Activated T-cell treated with anti-CD3 and anti-CD28 coated beads, Interleukin-2, amount 50 U/mL, for 72 hours (primary cell): ENCODE results near the gene RNF186. TPM values are rescaled to one million over a fixed set of nuclear protein-coding genes. Genes with fewer than 3 reads are reported as not detected.
A peak's percentile ranks its signal among the peaks of the same experiment; 100 is the strongest.
"Not testable (repeated sequence)": the region's sequence is repeated elsewhere in the genome, so short reads cannot be mapped to it uniquely, and the experiment has no call there.

ENCODE experiments used
- ATAC-seq, 2 donors: fragments of 150-1000 bp; cut with Tn5 transposase; replicated peaks in 1 of 2; 2 replicates each; pipeline ENCODE4 v1.10.0; 2021; ENCODE audit warnings: moderate library complexity in 2 of 2, mild to moderate bottlenecking in 1 of 2
- DNase-seq, 2 donors: peaks; one replicate each; pipeline ENCODE4 v3.0.0; 2021 to 2022; ENCODE audit warnings: mixed read lengths in 1 of 2
- H3K27ac Mint-ChIP-seq: one replicate; pipeline ENCODE4 v1.8.0; 2022; ENCODE audit warnings: mild to moderate bottlenecking, moderate library complexity, mixed read lengths
- H3K27me3 Mint-ChIP-seq: one replicate; pipeline ENCODE4 v1.8.0; 2022; ENCODE audit warnings: low read depth, mixed read lengths
- H3K36me3 Mint-ChIP-seq, 2 donors: one replicate each; pipeline ENCODE4 v1.8.0; 2022; ENCODE audit warnings: mixed read lengths in 2 of 2, mild to moderate bottlenecking in 1 of 2; ENCODE audit not compliant: insufficient read depth in 2 of 2
- H3K4me1 Mint-ChIP-seq: one replicate; pipeline ENCODE4 v1.8.0; 2022; ENCODE audit warnings: low read depth, mixed read lengths
- H3K4me3 Mint-ChIP-seq, 2 donors: one replicate each; pipeline ENCODE4 v1.8.0; 2022; ENCODE audit warnings: mild to moderate bottlenecking in 2 of 2, mixed read lengths in 2 of 2, moderate library complexity in 2 of 2
- H3K9me3 Mint-ChIP-seq, 2 donors: one replicate each; pipeline ENCODE4 v1.8.0; 2022; ENCODE audit warnings: mixed read lengths in 2 of 2
- total RNA-seq, 2 donors: library from RNA; stranded (reverse); gene quantifications; one replicate each; pipeline ENCODE4 v1.2.3, GENCODE V29; 2022

The RNF186 gene
- total RNA-seq, 2 donors from 2014 or later: not detected

GRCh38 chr1:19816737-19817086 is 1.6 kb upstream of the RNF186 start:
- H3K27ac Mint-ChIP-seq, DNase-seq, H3K9me3 Mint-ChIP-seq, H3K4me1 Mint-ChIP-seq, H3K4me3 Mint-ChIP-seq, ATAC-seq, H3K36me3 Mint-ChIP-seq: not testable (repeated sequence)
- H3K27me3 Mint-ChIP-seq: peaks cover 13% of the 10 kb centered on the region

- no peak for ATAC-seq
- Mint-ChIP-seq H3K4me3 (no peak overlapping the region), H3K9me3 (no peaks in the 10 kb centered on the region), H3K4me1 (no peaks in the 10 kb centered on the region), H3K27ac (no peak overlapping the region), H3K27me3 (peaks cover 12% of the 10 kb centered on the region), H3K36me3 (no peaks in the 10 kb centered on the region)
- no peak for DNase-seq
Observed at GRCh38 chr1:19815801-19816736, 986 bp upstream of the RNF186 start.

- H3K9me3 Mint-ChIP-seq: no peaks in the 10 kb centered on the region
- no peak overlapping the region for H3K27ac Mint-ChIP-seq
Observed at GRCh38 chr1:19814244-19814661, 830 bp downstream of the RNF186 start.

GRCh38 chr1:19813643-19813960 is 1.5 kb downstream of the RNF186 start:
- no peak overlapping the region for H3K27ac Mint-ChIP-seq
- no peaks in the 10 kb centered on the region for H3K4me1 Mint-ChIP-seq
- H3K36me3 Mint-ChIP-seq: no peaks in the 10 kb centered on the region
- ATAC-seq: no peak
- no peak for DNase-seq
- H3K27me3 Mint-ChIP-seq: peaks cover 12% of the 10 kb centered on the region
- H3K9me3 Mint-ChIP-seq: no peaks in the 10 kb centered on the region
- H3K4me3 Mint-ChIP-seq: no peak overlapping the region

More at GRCh38 chr1:19814244-19814661, 830 bp downstream of the RNF186 start:
- DNase-seq: no peak
- Mint-ChIP-seq H3K4me1 (no peaks in the 10 kb centered on the region), H3K4me3 (no peak overlapping the region), H3K27me3 (peaks cover 12% of the 10 kb centered on the region), H3K36me3 (no peaks in the 10 kb centered on the region)
- ATAC-seq: no peak

GRCh38 chr1:19812875-19813642 is 2.0 kb downstream of the RNF186 start:
- ATAC-seq (no peak), DNase-seq (no peak)
- H3K36me3 Mint-ChIP-seq: no peaks in the 10 kb centered on the region
- no peaks in the 10 kb centered on the region for H3K9me3 Mint-ChIP-seq
- H3K27me3 Mint-ChIP-seq: peaks cover 12% of the 10 kb centered on the region
- H3K4me1 Mint-ChIP-seq: no peaks in the 10 kb centered on the region
- no peak overlapping the region for H3K4me3 Mint-ChIP-seq
- no peak overlapping the region for H3K27ac Mint-ChIP-seq

- no peak overlapping the region for H3K27ac Mint-ChIP-seq
- DNase-seq: peak; percentile 66 to 68
- no peak overlapping the region for H3K4me3 Mint-ChIP-seq
- no peaks in the 10 kb centered on the region for H3K4me1 Mint-ChIP-seq
- ATAC-seq: peak; percentile 64 to 78
- no peaks in the 10 kb centered on the region for H3K9me3 Mint-ChIP-seq
- peaks cover 1% of the 10 kb centered on the region for H3K27me3 Mint-ChIP-seq
- H3K36me3 Mint-ChIP-seq: no peaks in the 10 kb centered on the region
Observed at GRCh38 chr1:19811206-19811851, 3.8 kb downstream of the RNF186 start.

GRCh38 chr1:19809044-19809750 is 5.9 kb downstream of the RNF186 start:
- Mint-ChIP-seq H3K9me3 (no peaks in the 10 kb centered on the region), H3K27ac (no peak overlapping the region), H3K36me3 (no peaks in the 10 kb centered on the region), H3K27me3 (peaks cover 4% of the 10 kb centered on the region), H3K4me1 (no peaks in the 10 kb centered on the region), H3K4me3 (no peak overlapping the region)
- DNase-seq (no peak), ATAC-seq (peak in 1 of 2 donors; percentile 35)

- Mint-ChIP-seq H3K27me3 (peaks cover 4% of the 10 kb centered on the region), H3K9me3 (no peaks in the 10 kb centered on the region), H3K4me1 (no peaks in the 10 kb centered on the region), H3K36me3 (no peaks in the 10 kb centered on the region), H3K4me3 (no peak overlapping the region), H3K27ac (no peak overlapping the region)
- DNase-seq (no peak), ATAC-seq (no peak)
Observed at GRCh38 chr1:19808351-19808750, 6.7 kb downstream of the RNF186 start.

GRCh38 chr1:19804831-19805251 is 10.2 kb downstream of the RNF186 start:
- H3K9me3 Mint-ChIP-seq: no peaks in the 10 kb centered on the region
- DNase-seq: no peak
- H3K4me3 Mint-ChIP-seq: no peak overlapping the region
- H3K36me3 Mint-ChIP-seq: no peaks in the 10 kb centered on the region
- H3K4me1 Mint-ChIP-seq: peaks cover 15% of the 10 kb centered on the region
- no peak overlapping the region for H3K27ac Mint-ChIP-seq
- peaks cover 4% of the 10 kb centered on the region for H3K27me3 Mint-ChIP-seq
- no peak for ATAC-seq

GRCh38 chr1:19802269-19802668 is 12.8 kb downstream of the RNF186 start:
- H3K4me1 Mint-ChIP-seq: peaks cover 25% of the 10 kb centered on the region
- no peak overlapping the region for H3K27ac Mint-ChIP-seq
- H3K4me3 Mint-ChIP-seq: no peak overlapping the region
- ATAC-seq (no peak), DNase-seq (no peak)
- H3K36me3 Mint-ChIP-seq: no peaks in the 10 kb centered on the region
- H3K9me3 Mint-ChIP-seq: no peaks in the 10 kb centered on the region
- H3K27me3 Mint-ChIP-seq: peaks cover 4% of the 10 kb centered on the region

GRCh38 chr1:19800076-19800804 is 14.8 kb downstream of the RNF186 start:
- DNase-seq (peak; percentile 53 to 57), ATAC-seq (peak; percentile 65 to 70)
- Mint-ChIP-seq H3K36me3 (peaks cover 0 to 3% of the 10 kb centered on the region in 2 donors), H3K27me3 (peaks cover 4% of the 10 kb centered on the region), H3K4me3 (peak overlapping the region; percentile 85 to 92), H3K4me1 (peaks cover 25% of the 10 kb centered on the region), H3K9me3 (no peaks in the 10 kb centered on the region), H3K27ac (peak overlapping the region; percentile 87)
